ENCODE measurements around the gene GGTLC2. TPM values are rescaled to one million over a fixed set of nuclear protein-coding genes. Genes with fewer than 3 reads are reported as not detected.

The GGTLC2 gene
- total RNA-seq, 4 donors from 2014 or later, result not detected

GRCh38 chr22:22663861-22664800 lies 19.7 kb downstream of the GGTLC2 start:
- intact Hi-C loops (cut with DNase I; ENCODE audit: low total_unique reads), result no loop called here
- no peaks in the 10 kb centered on the region for H3K4me1 ChIP-seq
- in situ Hi-C loops (cut with MboI; ENCODE audit: low sequenced_read_pairs in 4 of 4), result no loop called here
- DNase-seq (no peak), ATAC-seq (no peak)
- TF ChIP-seq, protein P1, sequence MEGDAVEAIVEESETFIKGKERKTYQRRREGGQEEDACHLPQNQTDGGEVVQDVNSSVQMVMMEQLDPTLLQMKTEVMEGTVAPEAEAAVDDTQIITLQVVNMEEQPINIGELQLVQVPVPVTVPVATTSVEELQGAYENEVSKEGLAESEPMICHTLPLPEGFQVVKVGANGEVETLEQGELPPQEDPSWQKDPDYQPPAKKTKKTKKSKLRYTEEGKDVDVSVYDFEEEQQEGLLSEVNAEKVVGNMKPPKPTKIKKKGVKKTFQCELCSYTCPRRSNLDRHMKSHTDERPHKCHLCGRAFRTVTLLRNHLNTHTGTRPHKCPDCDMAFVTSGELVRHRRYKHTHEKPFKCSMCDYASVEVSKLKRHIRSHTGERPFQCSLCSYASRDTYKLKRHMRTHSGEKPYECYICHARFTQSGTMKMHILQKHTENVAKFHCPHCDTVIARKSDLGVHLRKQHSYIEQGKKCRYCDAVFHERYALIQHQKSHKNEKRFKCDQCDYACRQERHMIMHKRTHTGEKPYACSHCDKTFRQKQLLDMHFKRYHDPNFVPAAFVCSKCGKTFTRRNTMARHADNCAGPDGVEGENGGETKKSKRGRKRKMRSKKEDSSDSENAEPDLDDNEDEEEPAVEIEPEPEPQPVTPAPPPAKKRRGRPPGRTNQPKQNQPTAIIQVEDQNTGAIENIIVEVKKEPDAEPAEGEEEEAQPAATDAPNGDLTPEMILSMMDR (IDR thresholded peaks at IDR 0.05 in 4 of 5, conservative IDR thresholded peaks at IDR 0.05 in 1 of 5), result no peak
- TF ChIP-seq POLR2A (IDR thresholded peaks at IDR 0.05), result no peak
- no peak overlapping the region for H3K27ac ChIP-seq
- no peaks in the 10 kb centered on the region for H3K36me3 ChIP-seq
- no peak overlapping the region for H3K4me3 ChIP-seq
- H3K9me3 ChIP-seq, result no peaks in the 10 kb centered on the region
- no peaks in the 10 kb centered on the region for H3K27me3 ChIP-seq

- Histone ChIP-seq H3K36me3 (no peaks in the 10 kb centered on the region), H3K27ac (no peak overlapping the region), H3K9me3 (peaks cover 0 to 5% (median 0%) of the 10 kb centered on the region in 3 donors), H3K4me1 (no peaks in the 10 kb centered on the region), H3K27me3 (no peaks in the 10 kb centered on the region), H3K4me3 (no peak overlapping the region)
- TF ChIP-seq, protein P1 (IDR thresholded peaks at IDR 0.05 in 4 of 5, conservative IDR thresholded peaks at IDR 0.05 in 1 of 5), result no peak
- no peak for TF ChIP-seq POLR2A (IDR thresholded peaks at IDR 0.05)
- in situ Hi-C loops (cut with MboI; ENCODE audit: low sequenced_read_pairs in 4 of 4), result no loop called here
- ATAC-seq (no peak), DNase-seq (no peak)
- intact Hi-C loops (cut with DNase I; ENCODE audit: low total_unique reads), result no loop called here
Observed at GRCh38 chr22:22666307-22667091, 22.1 kb downstream of the GGTLC2 start.

- DNase-seq (no peak), ATAC-seq (no peak)
- TF ChIP-seq, protein P1 (IDR thresholded peaks at IDR 0.05 in 4 of 5, conservative IDR thresholded peaks at IDR 0.05 in 1 of 5), result no peak
- TF ChIP-seq POLR2A (IDR thresholded peaks at IDR 0.05), result no peak
- H3K4me1 ChIP-seq, result no peaks in the 10 kb centered on the region
- no peak overlapping the region for H3K4me3 ChIP-seq
- intact Hi-C loops (cut with DNase I; ENCODE audit: low total_unique reads) (no loop called here), in situ Hi-C loops (cut with MboI; ENCODE audit: low sequenced_read_pairs in 4 of 4) (no loop called here)
- H3K36me3 ChIP-seq, result no peaks in the 10 kb centered on the region
- H3K9me3 ChIP-seq, result peaks cover 0 to 5% (median 0%) of the 10 kb centered on the region in 3 donors
- H3K27me3 ChIP-seq, result no peaks in the 10 kb centered on the region
- no peak overlapping the region for H3K27ac ChIP-seq
Observed at GRCh38 chr22:22667966-22668880, 23.8 kb downstream of the GGTLC2 start.

- no peak for ATAC-seq
- H3K9me3 ChIP-seq, result peaks cover 0 to 5% (median 0%) of the 10 kb centered on the region in 3 donors
- H3K4me1 ChIP-seq, result no peaks in the 10 kb centered on the region
- H3K27ac ChIP-seq, result no peak overlapping the region
- TF ChIP-seq, protein P1 (IDR thresholded peaks at IDR 0.05 in 4 of 5, conservative IDR thresholded peaks at IDR 0.05 in 1 of 5), result no peak
- no peak for TF ChIP-seq POLR2A (IDR thresholded peaks at IDR 0.05)
- intact Hi-C loops (cut with DNase I; ENCODE audit: low total_unique reads) (no loop called here), in situ Hi-C loops (cut with MboI; ENCODE audit: low sequenced_read_pairs in 4 of 4) (no loop called here)
- H3K36me3 ChIP-seq, result no peaks in the 10 kb centered on the region
- no peak overlapping the region for H3K4me3 ChIP-seq
- no peak for DNase-seq
- H3K27me3 ChIP-seq, result no peaks in the 10 kb centered on the region
Observed at GRCh38 chr22:22669093-22669492, 24.7 kb downstream of the GGTLC2 start.
